Lower leg skin (tissue), 4 donors: Measurements from ENCODE around the gene RPS10. TPM values are rescaled to one million over a fixed set of nuclear protein-coding genes. Genes with fewer than 3 reads are reported as not detected.

ENCODE experiments used
- DNase-seq, 2 donors: peaks; one replicate each; pipeline ENCODE4 v3.0.0-alpha.2; 2019; ENCODE audit warnings: low spot score in 2 of 2
- H3K4me3 ChIP-seq: fragments of 200-600 bp; sonication (generic); 2 replicates; pipeline ENCODE4 v1.5.1; 2017; ENCODE audit warnings: mild to moderate bottlenecking, low read depth; ENCODE audit not compliant: poor library complexity, severe bottlenecking
- CTCF ChIP-seq, 3 donors: fragments of 450-650 bp; IDR thresholded peaks; one replicate each; pipeline ENCODE4 v1.5.1; 2016; ENCODE audit warnings: antibody characterized with exemption in 3 of 3, mild to moderate bottlenecking in 3 of 3, moderate library complexity in 2 of 3
- POLR2A ChIP-seq, 2 donors: fragments of 450-650 bp; IDR thresholded peaks; one replicate each; pipeline ENCODE4 v1.6.1; 2016 to 2017; ENCODE audit warnings: antibody characterized with exemption in 2 of 2, mild to moderate bottlenecking in 1 of 2, moderate library complexity in 1 of 2
- WGBS, 2 donors: methylation state at CpG; one replicate each; pipeline ENCODE4 v1.1.5; 2018; 5-methylcytosine and 5-hydroxymethylcytosine counted together
- intact Hi-C: fragments of 100-400 bp; cut with DNase I; formaldehyde crosslinking; loops from one replicate; pipeline ENCODE4 v1.15.0; 2023; ENCODE audit warnings: low total_unique reads
- total RNA-seq, 4 donors: library from RNA; depleted of rRNA; stranded (reverse); fragments of >200 nt; gene quantifications; one replicate each; pipeline ENCODE4 v1.1.0, GENCODE V29; 2016

The RPS10 gene
- total RNA-seq, 4 donors from 2014 or later, result 2,250 to 4,289 (median 3,665) TPM

- WGBS, 2 donors, result 85 to 91% methylated on average over 3 of the region's 3 CpGs
- no peak overlapping the region for H3K4me3 ChIP-seq
- TF ChIP-seq CTCF (IDR thresholded peaks at IDR 0.05), result no peak
- TF ChIP-seq POLR2A (IDR thresholded peaks at IDR 0.05), result no peak
- DNase-seq, result no peak
- intact Hi-C loops, result no loop called here
These were observed 40.1 kb downstream of the RPS10 start for GRCh38 chr6:34385793-34386195.

- DNase-seq, result no peak
- WGBS, 2 donors, result 83 to 91% methylated on average over 5 of the region's 5 CpGs
- intact Hi-C loops, result no loop called here
- TF ChIP-seq CTCF (IDR thresholded peaks at IDR 0.05) (no peak), POLR2A (IDR thresholded peaks at IDR 0.05) (no peak)
- H3K4me3 ChIP-seq, result no peak overlapping the region
These were observed 41.3 kb downstream of the RPS10 start for GRCh38 chr6:34384321-34385153.

GRCh38 chr6:34383656-34384320 is 42.1 kb downstream of the RPS10 start:
- intact Hi-C loops, result no loop called here
- DNase-seq, result no peak
- no peak overlapping the region for H3K4me3 ChIP-seq
- TF ChIP-seq CTCF (IDR thresholded peaks at IDR 0.05) (no peak), POLR2A (IDR thresholded peaks at IDR 0.05) (no peak)
- 75% methylated on average over 6 of the region's 6 CpGs for WGBS, 2 donors

- TF ChIP-seq POLR2A (IDR thresholded peaks at IDR 0.05) (no peak), CTCF (IDR thresholded peaks at IDR 0.05) (no peak)
- DNase-seq, result no peak
- intact Hi-C loops, result no loop called here
- no peak overlapping the region for H3K4me3 ChIP-seq
- 81 to 83% methylated on average over 3 of the region's 3 CpGs for WGBS, 2 donors
These were observed 42.7 kb downstream of the RPS10 start for GRCh38 chr6:34383161-34383631.

- no peak for DNase-seq
- no peak for TF ChIP-seq POLR2A (IDR thresholded peaks at IDR 0.05)
- no peak for TF ChIP-seq CTCF (IDR thresholded peaks at IDR 0.05)
- 93% methylated on average over 5 of the region's 5 CpGs for WGBS, 2 donors
- no peak overlapping the region for H3K4me3 ChIP-seq
- intact Hi-C loops, result no loop called here
These were observed 44.8 kb downstream of the RPS10 start for GRCh38 chr6:34381081-34381480.
